D341Med (cell line): ENCODE measurements around the gene ARHGEF5.
"Not testable (repeated sequence)": the region's sequence is repeated elsewhere in the genome, so short reads cannot be mapped to it uniquely, and the experiment has no call there.

ENCODE experiments used
- DNase-seq: peaks from one replicate; pipeline ENCODE4 v3.0.0; 2012; ENCODE audit warnings: low spot score

Gene ARHGEF5

DNA sequence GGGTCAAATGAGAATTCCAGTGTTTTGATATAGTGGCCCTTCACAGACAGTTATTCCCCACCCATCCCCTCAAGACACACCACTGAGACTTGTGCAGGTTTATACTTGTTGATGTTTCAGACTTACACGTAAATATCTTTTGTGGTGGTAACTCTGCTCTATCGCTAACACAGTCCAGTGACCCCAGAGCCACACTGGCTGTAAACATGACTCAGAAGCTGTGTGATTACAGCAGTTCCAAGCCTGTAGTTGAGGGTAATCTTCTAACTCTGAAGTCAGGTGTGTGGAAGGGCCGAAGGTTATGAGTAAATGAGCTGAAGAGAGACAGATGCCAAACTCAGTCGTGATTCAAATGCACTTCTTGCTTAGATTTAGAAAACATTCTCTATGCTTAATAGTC lies 28.9 kb downstream of the ARHGEF5 start:
- no peak for DNase-seq

DNA sequence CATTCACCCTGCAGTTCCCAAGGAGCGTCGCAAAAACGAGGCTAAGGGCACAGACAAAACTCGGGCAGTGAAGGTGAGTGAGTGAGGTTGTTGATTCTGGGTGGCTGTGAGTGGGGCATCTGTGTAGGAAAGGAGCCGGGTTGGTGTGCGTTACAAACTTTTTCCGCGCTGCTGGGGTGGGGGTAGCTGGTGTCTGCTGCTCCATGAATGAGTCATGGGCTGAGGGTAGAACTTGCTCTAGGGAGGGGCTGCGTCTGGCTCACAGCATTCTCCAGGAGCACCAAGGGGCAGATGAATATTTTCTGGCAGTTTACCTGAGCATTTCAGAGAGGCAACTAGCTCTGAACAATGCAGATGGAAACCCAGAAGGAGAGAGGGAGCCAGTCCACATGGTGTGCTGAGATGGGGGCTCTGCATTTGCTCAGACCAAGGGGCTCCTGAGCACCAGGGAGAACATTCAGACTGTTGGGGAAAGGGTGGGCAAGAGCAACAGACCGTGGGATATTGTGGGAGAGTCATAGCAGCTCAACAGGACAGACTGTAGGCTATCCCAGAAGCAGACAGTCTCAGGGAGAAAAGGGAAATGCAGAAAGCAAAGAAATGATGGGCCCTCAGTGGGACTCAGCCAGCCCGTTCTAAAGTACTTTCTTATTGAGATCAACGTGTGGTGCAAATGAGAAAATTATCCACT lies 29.5 kb downstream of the ARHGEF5 start:
- DNase-seq = no peak

DNA sequence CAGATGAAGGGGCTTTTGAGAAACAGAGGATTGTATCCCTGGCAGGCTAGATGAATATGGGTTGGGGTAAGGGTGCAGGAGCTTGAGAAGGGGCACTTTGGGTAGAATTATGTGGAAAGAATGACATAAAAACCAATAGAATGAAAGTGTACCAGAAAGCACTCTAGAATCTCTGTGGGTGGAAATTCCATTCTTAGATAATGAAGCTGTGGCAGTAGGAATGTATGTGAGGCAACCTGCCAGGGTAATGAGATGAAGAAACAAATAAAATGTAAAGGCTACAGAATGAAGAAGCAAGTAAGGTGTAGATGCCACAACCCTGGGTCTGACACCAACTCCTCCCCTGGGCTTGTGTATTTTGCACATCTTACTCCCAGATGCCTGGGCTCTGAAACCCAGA lies 31.5 kb downstream of the ARHGEF5 start:
- DNase-seq = no peak

DNA sequence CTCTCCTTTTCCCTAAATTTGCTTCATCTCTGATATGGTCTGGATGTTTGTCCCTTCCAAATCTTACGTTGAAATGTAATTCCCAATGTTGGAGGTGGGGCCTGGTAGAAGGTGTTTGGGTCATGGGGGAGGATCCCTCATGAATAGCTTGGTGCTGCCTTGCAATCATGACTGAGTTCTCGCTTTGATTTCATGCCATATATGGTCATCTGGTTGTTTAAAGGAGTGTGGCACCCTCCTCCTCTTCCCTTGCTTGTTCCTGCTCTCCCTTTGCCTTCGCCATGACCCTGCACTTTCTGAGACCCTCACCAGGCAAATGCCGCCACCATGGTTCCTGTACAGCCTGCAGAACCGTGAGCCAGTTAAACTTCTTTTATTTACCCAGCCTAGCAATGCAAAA lies 33.7 kb downstream of the ARHGEF5 start:
- DNase-seq = no peak

DNA sequence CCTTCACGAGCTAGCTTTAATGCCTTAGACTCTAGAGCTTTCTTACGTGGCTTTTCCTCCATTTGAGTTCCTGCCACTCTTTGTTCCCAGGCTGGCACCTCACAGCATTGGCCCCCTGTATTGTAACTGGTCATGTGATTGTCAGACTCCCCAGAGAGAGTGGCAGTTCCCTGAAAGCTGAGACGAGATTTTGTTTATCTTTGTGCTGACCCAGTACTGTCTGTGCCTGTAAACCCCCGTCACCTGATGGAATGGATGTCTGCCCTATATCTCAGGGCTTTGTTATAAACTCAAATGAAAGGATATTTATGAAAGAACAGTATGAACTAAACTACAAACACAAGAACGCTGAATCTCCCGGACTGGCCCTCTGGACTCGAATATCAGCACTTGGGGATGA lies 35.3 kb downstream of the ARHGEF5 start:
- no peak for DNase-seq

DNA sequence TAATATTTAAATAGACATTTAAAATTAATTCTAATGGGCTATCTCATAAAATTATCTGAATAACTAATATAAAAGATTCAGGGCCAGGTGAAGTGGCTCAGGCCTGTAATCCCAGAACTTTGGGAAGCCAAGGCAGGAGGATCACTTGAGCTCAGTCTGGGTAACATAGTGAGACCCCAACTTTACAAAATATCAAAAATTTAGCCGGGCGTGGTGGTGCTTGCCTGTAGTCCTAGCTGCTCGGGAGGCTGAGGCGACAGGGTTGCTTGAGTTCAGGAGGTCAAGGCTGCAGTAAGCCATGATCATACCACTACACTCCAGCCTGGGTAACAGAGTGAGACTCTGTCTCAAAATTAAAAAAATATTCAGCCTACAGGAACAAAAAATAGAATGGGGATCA lies 35.8 kb downstream of the ARHGEF5 start:
- DNase-seq = no peak

DNA sequence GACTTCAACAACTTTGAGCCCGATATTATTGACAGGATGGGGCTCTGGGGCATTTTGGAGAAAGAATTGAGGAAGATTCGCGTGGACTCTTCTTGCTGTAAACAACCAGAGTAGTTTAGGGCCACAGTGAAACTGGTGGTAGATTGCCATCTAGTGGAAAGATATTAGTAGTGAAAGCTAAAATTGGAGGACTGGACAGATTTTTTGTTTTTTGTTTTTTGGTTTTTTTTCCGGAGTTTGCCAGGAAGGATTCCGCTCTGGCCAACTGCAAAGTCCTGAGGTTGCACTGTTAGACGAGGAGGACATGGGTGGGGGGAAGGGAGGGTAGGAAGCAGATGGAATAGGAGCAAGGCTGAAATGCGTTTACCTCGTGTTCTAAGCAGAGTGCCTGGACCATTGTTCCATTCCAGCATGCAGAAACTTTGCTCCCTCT lies 36.6 kb downstream of the ARHGEF5 start:
- DNase-seq = peak; percentile 62

DNA sequence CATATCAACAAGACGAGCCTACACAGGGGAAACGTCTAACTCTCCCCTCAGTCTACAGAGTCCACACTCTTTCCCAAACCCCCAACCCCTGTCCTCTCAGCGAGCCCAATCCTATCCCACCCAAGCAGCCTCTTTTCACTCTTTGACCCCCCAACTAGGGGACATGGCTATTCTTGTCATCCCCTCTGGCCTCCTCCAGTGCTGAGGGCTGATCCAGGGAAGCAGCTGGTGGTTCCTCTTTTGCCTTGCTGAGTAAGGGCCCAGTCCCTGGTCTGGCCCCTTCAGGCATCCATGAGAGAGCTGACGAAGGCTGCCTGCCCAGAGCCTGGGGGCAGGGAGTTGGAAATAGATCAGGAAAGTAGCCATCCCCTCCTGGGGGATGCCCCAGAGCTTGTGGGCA lies 41.9 kb downstream of the ARHGEF5 start:
- DNase-seq = no peak

DNA sequence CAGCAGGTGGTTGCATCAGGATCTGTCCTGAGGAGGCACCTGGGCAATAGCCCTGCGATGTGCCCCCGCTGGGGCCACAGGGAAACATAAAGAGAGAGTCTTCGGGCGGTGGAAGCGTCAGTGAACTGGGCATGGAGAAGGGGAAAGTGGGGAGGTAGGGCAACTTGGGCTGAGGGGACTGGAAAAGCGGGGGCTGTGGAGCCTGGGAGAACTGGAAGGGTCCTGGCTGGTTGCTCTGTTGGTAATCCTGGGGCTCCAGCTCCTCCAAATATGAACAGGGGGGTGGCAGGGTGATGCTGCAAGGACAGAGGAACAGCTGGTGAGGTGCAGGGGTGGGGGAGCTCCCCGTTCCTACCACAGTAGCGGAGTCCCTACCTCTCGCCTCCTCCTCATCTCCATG lies 43.1 kb downstream of the ARHGEF5 start:
- no peak for DNase-seq

DNA sequence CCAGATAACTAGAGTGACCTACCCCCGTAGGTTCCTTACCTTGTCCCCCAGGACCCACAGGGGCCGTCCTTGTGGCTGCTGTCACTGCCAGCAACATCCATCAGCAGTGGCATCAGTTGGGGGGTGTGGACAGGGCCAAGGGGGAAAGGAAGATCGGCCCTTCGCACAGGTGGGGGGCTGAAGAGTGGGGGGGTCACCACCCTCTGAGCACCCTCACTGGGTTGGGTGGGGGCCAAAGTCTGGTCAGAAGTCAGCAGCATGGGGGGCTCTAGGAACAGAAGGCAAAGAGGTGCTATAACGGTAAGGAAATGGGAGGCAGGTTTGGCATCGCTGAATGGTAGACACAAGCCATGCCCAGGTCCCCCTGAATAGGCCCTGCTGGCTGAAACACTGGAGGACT lies 43.7 kb downstream of the ARHGEF5 start:
- DNase-seq = no peak

DNA sequence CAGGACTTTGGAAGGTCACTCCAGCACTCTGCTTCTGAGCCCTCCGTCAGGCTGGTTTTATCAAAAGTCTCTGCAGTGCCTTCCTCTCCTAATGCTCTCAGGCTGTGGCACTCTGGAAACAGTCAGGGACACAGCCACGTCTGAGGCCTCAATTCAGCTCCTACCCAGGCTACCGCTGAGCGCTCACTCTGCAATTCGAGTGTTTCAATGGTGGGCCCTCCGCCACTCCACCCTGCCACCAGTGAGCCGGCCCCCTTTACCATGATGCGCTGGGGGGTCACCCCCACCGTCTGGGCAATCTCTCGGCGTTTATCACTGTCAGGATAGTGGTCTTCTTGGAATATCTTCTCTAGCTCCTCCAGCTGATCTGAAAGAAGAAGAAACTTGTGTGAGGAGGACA lies 44.7 kb downstream of the ARHGEF5 start:
- DNase-seq = no peak

DNA sequence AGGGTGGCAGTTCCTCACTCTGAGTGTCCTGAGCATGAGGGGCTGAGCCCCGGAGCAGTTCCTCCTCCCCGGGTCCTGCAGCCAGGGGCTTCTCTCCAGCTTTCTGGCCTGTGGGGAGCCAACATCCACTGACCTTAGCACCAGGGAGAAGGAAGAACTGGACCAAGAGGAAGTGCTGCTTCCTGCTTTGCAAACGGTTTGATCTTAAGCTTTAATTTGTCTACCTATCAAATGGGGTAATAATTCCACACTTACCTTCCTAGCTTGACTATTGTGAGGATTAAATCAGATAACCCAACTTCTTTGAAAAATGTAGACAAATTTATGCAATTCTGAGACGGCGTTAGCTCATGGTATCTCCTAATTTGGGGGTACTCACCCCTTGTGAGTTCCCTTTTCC lies 46.3 kb downstream of the ARHGEF5 start:
- DNase-seq = no peak

DNA sequence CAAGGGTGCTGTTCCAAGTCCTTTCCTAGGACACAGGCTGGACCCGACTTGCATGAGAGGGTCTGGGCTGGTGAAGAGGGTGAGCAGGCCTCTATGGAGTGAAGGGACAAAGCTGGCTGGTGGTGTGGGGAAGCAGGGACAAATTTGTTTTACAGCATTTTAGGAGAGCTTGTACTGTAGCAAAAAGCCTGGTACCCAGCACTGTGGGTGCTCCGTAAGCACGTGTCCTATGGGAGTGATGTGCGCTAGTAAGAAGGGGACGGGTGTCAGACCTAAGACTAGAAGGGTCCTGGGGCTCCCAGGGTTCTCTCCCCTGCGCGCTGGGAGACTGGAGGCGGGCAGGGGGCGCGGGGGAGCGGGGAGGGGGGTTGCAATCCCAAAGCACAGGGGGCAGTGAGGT lies 47.9 kb downstream of the ARHGEF5 start:
- no peak for DNase-seq

DNA sequence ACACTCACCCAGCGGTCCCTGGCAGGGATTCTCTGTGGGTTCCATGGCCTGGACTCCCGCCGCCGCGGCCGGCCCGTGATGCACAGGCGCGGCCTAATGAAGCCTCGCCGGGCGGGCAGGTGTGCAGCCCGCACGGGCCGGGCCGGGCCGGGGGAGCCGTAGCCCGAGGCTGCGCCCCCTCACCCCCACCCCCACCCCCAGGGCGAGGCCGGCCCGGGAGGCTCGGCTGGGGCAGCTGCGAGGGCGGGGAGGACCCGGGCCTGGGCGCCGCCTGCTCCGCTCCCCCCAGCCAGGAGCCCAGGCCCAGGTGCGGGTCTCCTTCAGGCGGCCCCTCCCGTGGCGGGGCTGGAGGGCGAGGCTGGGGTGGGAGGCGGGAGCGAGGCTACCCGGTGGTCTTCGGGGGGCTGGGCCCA lies 48.5 kb downstream of the ARHGEF5 start, which contains the start of gene NOBOX:
NOBOX (minus strand) TSS at position 45 of the 413 bp plus-strand sequence.
- no peak for DNase-seq

DNA sequence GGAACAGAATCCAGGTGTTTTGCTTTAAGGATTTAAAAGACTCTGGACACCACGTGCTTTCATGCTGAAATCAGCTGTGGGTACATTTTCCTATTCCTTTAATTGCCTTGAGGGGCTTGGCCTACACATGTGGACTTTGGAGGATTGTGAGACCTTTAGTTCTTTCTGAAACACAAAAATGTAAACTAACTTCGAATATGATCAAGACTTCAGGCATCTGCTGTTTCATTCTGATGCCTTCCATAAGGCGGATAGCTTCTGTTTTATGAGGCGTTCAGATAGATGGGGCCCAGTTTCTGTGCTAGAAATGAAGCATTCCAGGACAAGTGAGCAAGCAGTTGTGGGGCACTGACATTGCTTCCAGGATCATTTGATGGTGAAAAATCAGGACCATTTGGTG lies 49.7 kb downstream of the ARHGEF5 start:
- no peak for DNase-seq

DNA sequence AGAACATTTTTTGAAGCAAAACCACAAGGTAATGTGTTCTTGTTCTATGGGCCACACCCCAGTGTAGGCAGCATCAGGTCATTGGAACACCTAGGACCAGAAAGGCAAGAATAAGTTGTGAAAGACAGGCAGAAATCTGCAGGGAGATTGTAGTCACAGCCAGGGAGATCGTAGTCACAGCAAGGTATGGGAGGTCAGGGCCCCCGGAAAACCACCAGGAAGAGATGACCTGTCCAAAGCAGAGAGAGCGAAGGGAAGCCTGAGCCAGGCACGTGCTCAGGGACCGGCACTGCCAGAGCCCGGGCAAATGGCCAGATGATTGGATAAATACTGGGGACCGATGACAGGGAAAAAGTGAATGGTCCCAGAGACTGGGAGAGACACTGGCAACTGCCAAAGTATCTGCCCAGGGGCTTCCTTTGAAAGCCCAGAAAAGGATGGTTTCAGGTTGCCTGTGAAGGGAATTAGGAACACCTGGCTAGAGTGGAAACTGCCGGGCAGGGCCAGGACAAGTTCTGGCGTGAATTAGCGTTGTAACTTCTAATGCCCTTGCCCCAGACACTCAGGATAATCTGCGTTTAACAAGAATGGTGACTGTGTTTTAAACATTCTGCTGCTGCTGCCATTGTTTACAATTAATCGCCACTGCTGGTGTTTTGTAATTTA lies 52.2 kb downstream of the ARHGEF5 start:
- no peak for DNase-seq

DNA sequence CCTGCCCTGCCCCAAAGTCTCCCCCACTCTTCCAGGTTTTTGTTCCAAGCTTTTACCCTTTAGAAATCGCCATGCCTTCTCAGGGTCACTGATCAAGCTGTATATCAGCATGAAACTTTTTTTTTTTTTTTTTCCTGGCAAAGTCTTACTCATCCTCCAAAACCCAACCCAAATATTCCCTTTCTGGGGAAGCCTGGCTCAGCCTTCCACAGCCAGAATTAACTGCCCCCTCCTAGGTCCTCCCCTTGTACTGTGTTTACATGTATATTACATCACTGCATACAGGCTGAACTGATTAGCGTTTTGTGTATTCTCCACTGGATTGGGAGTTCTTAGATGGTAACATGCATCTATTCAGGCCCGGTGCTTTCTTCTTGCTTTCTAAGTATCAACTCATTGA lies 52.9 kb downstream of the ARHGEF5 start:
- no peak for DNase-seq

DNA sequence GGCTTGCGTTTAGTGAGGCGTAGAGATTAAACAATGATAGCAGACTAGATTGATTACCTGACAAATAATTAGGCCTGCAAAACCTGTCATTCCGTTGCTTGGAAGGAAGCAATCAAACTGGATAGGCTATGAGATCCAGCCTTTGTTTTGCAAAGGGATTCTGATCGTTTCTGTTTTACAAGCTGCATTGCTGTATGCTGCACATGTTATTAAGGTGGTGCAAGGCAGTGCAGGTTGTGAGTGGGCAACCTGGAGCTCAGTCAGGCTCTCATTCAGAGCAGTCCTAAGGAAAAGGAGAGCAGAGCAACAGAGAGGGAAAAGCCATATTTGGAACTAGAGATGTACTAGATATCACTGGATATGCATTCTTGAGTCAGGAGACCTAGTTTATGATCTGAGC lies 55.2 kb downstream of the ARHGEF5 start:
- no peak for DNase-seq

DNA sequence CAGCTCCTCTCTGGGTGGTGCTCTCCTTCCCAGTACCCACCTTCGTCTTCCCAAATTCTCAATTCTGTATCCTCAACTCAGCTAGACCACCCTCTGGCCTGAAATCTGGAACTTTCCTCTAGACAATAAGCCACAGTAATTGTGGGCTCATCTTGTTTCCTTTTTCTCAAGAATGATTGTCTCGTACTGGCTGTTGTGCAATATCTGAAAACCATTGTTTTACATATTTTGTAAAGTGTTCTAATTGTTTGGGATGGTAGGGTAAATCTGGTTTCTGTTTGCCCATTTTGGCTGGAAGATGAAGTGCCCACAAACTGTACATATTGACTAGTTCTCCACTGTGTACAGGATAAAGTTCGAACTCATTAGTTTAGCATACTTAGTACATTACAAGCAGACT lies 59.6 kb downstream of the ARHGEF5 start:
- no peak for DNase-seq

DNA sequence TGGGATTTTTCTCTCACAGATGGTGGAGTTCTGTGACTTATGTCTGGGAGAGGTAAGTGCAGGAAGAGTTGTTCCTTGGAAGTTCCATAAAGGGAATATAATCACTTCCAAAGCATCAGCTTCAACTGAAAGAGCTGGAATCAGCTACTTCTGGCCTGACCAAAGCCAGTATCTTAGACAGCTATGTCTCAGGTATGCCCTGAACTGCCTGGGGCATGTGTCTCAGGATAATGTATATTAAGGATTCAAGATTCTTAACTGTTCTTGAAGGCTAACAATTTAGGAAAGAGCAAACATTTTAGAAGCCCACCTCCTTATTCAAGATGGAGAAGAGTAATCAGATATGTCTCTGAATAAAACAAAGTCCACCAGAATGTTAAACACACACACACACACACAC lies 60.7 kb downstream of the ARHGEF5 start:
- no peak for DNase-seq

DNA sequence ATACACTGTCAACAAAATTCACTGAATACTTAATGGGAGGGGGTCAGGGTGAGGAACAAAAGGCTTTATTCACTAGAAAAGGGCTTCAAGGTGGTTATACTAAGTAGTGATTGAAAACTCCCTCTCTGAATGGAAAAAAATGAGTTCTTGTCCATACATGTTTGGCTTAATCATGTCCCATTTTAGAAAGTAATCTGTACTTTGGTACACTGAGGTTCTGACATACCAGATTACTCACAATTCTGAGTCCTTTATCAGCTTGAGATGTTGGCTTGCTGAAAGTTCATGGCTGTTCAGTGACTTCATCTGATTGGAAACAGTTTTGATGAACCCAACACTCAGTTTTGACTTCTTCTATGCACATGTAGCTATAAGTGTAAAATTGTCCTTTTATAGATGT lies 61.1 kb downstream of the ARHGEF5 start:
- DNase-seq = no peak

DNA sequence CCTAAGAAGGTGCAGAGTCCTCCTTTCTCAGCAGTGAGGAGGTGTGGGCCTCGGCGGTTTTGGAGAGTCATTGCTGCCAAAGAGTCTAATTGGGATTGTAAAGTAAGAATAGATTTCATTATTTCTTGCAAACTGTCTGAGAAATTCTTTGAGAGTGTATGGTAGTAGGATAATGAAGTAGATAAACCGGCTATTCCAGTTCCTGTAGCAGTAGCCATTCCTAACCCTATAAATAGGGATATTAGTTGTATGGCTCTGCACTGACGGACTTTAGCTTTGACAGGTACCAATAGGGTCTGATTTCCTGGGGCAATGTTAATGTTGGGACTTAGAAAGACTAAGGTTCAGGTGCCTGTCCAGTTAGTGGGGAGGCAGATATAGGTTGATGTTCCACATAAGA lies 63.7 kb downstream of the ARHGEF5 start:
- not testable (repeated sequence) for DNase-seq

DNA sequence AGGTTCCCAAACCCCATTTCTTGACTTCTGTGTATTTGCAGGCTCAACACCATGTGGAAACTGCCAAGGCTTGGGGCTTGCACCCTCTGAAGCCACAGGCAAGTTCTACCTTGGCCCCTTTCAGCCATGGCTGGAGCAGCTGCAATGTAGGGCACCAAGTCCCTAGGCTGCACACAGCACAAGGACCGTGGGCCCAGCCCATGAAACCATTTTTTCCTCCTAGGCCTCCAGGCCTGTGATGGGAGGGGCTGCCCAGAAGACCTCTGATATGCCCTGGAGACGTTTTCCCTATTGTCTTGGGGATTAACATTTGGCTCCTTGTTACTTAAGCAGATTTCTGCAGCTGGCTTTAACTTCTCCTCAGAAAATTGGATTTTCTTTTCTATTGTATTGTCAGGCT lies 72.3 kb downstream of the ARHGEF5 start:
- not testable (repeated sequence) for DNase-seq

DNA sequence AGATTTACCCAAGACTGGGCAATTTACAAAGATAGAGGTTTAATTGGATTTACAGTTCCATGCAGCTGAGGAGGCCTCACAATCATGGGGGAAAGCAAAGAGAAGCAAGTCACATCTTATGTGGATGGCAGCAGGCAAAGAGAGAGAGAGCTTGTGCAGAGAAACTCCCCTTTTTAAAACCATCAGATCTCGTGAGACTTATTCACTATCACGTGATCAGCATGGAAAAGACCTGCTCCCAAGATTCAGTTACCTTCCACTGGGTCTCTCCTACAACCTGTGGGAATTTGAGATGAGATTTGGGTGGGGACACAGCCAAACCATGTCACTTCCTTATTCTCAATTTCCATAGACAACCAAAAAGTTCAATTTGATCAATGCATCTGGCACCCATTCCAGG lies 73.2 kb downstream of the ARHGEF5 start:
- no peak for DNase-seq
